ENCODE results near the gene CNPY1.

DNA sequence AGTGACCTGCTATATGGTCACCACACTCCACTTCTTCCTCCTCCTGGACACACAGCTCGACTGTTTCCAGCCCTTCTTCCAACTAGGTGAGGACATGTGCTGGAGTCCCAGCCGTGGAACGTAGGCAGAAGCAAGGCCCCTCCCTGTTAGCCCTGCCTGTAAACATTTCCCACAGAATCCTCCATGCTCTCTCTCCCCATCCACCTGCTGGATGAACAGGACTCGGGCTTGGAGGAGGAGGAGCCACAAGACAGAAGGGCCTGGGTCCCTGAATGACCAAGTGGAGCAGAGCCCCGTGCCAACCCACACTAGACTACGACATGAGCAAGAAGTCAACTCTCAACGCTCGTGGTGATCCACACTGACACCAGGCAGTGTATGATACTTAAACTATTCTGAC lies 9.9 kb downstream of the CNPY1 start:
- TF ChIP-seq CTCF (IDR thresholded peaks at IDR 0.05; ENCODE audit: low read depth, low read length, missing input control) = no peak
- TF ChIP-seq TAF1 (conservative IDR thresholded peaks at IDR 0.05) = no peak
